ENCODE data around the gene USP6NL. TPM values are rescaled to one million over a fixed set of nuclear protein-coding genes. Genes with fewer than 3 reads are reported as not detected.

Gene USP6NL
- total and polyA plus RNA-seq, 10 of the 15 experiments (the other 5 are each of a cell fraction or from before 2014, with no cell fraction given), result 4.0 to 27.7 (median 18.2) TPM

DNA sequence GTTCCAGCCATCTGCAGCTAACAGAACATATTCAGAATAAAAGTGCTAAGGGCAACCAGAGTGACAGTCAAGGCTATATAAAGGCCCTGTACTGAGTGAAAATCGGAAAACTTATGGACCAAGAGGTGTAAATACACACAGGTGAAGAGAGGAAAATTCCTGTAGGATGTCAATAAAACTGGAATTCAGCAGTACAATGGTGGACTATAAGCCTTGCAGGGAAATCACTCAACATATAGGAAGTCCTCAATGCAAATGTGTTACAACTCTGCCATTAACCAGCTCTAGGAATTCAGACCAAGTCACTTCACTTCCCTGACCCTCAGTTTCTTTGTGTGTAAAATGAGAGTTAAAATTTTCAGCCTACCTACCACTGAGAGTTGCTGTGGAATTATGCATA lies 7.7 kb downstream of the USP6NL start:
- no peaks in the 10 kb centered on the region for H4K20me1 ChIP-seq (ENCODE audit: control insufficient read depth, insufficient read depth)
- peak overlapping the region; percentile 54; the same call in 1 of the 2 replicates for H3K4me3 ChIP-seq
- intact Hi-C loops (cut with micrococcal nuclease; ENCODE audit: unreplicated experiment), result loop anchor here (2.0 to 10.0 kb wide), 2 partner anchors 87 to 439 kb away; no protein-coding TSS in a partner anchor
- ChIA-PET SMC1A (ENCODE audit: uncharacterized antibody, unreplicated experiment) (interaction anchor here (0.8 to 4.6 kb wide), 20 partner anchors 9 to 105 kb away, joined by 3 to 26 read pairs (median 4); no protein-coding TSS in a partner anchor), CTCF (interaction anchor here (0.6 to 1.4 kb wide), 4 partner anchors 50 to 154 kb away, joined by 3 to 4 read pairs (median 3); no protein-coding TSS in a partner anchor), RAD21 (ENCODE audit: unreplicated experiment) (interaction anchor here (1.2 to 6.0 kb wide), 5 partner anchors 30 to 110 kb away, joined by 3 to 32 read pairs (median 4); no protein-coding TSS in a partner anchor), POLR2A (interaction anchor here (0.6 to 1.7 kb wide), 5 partner anchors 9 to 82 kb away, joined by 3 to 8 read pairs (median 3); no protein-coding TSS in a partner anchor)
- no peak for DNase-seq (ENCODE audit: low read depth, low spot score)
- TF ChIP-seq IKZF2 (IDR thresholded peaks at IDR 0.05) (0 out of 4 replicates have a peak, but pooled peaks of 1 of the 2 experiments have one; percentile 2), NFYB (IDR thresholded peaks at IDR 0.05; ENCODE audit: insufficient read depth, low read depth, low read length) (no peak), RFX5 (IDR thresholded peaks at IDR 0.05; ENCODE audit: low read depth, low read length) (no peak), ETV6 (conservative IDR thresholded peaks at IDR 0.05 in 1 of 2, IDR thresholded peaks at IDR 0.05 in 1 of 2; ENCODE audit: borderline replicate concordance in 1 of 2, low read depth in 1 of 2) (no peak), ZNF274 (IDR thresholded peaks at IDR 0.05; ENCODE audit: insufficient read depth, insufficient read length) (no peak), NFXL1 (IDR thresholded peaks at IDR 0.05; ENCODE audit: borderline replicate concordance) (no peak), IKZF1 (conservative IDR thresholded peaks at IDR 0.05) (0 out of 2 replicates have a peak, but pooled peaks have one; percentile 8), PML (IDR thresholded peaks at IDR 0.05; ENCODE audit: low read length) (no peak)
- TF ChIP-seq, protein P1, sequence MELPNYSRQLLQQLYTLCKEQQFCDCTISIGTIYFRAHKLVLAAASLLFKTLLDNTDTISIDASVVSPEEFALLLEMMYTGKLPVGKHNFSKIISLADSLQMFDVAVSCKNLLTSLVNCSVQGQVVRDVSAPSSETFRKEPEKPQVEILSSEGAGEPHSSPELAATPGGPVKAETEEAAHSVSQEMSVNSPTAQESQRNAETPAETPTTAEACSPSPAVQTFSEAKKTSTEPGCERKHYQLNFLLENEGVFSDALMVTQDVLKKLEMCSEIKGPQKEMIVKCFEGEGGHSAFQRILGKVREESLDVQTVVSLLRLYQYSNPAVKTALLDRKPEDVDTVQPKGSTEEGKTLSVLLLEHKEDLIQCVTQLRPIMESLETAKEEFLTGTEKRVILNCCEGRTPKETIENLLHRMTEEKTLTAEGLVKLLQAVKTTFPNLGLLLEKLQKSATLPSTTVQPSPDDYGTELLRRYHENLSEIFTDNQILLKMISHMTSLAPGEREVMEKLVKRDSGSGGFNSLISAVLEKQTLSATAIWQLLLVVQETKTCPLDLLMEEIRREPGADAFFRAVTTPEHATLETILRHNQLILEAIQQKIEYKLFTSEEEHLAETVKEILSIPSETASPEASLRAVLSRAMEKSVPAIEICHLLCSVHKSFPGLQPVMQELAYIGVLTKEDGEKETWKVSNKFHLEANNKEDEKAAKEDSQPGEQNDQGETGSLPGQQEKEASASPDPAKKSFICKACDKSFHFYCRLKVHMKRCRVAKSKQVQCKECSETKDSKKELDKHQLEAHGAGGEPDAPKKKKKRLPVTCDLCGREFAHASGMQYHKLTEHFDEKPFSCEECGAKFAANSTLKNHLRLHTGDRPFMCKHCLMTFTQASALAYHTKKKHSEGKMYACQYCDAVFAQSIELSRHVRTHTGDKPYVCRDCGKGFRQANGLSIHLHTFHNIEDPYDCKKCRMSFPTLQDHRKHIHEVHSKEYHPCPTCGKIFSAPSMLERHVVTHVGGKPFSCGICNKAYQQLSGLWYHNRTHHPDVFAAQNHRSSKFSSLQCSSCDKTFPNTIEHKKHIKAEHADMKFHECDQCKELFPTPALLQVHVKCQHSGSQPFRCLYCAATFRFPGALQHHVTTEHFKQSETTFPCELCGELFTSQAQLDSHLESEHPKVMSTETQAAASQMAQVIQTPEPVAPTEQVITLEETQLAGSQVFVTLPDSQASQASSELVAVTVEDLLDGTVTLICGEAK (IDR thresholded peaks at IDR 0.05; ENCODE audit: borderline replicate concordance), result no peak
- no peak for ATAC-seq
- peak overlapping the region; percentile 64 for H3K27ac ChIP-seq (ENCODE audit: control insufficient read depth, insufficient read depth)
- in situ Hi-C loops (cut with MboI), result no loop called here
- no peak overlapping the region for H2AFZ ChIP-seq (ENCODE audit: control insufficient read depth, low read depth, low read length)
- no peaks in the 10 kb centered on the region for H3K27me3 ChIP-seq (replicated peaks in 1 of 2; ENCODE audit: control insufficient read depth in 2 of 2, insufficient read depth in 2 of 2, low read length in 1 of 2)
- no peaks in the 10 kb centered on the region; the same call in 2 of the 3 replicates for H3K9me3 ChIP-seq (replicated peaks; ENCODE audit: control insufficient read depth, insufficient read depth, low read length)
- peaks cover 99% of the 10 kb centered on the region for H3K79me2 ChIP-seq (ENCODE audit: control insufficient read depth, insufficient read depth, low read length)
- peak overlapping the region; percentile 64 for H3K4me2 ChIP-seq (ENCODE audit: control insufficient read depth, insufficient read depth)
- no TSS peak for BruUV-seq (replicated peaks)
- H3K36me3 ChIP-seq (ENCODE audit: control insufficient read depth in 2 of 2, insufficient read depth in 2 of 2, low read length in 1 of 2), result no peaks in the 10 kb centered on the region
- peaks cover 42% of the 10 kb centered on the region for H3K4me1 ChIP-seq (ENCODE audit: control insufficient read depth, insufficient read depth, low read length)
- H3K9ac ChIP-seq (ENCODE audit: control insufficient read depth, insufficient read depth, low read length), result 0 out of 2 replicates have a peak overlapping the region, but pooled peaks have one; percentile 1
- no peak for FAIRE-seq
- 46% methylated on average over 1 of the region's 1 CpG for WGBS (ENCODE audit: insufficient coverage, insufficient replicate concordance, low lambda C conversion rate, missing lambda C conversion rate)

Measured in GM12878 (cell line).